ENCODE data around the gene GTF2A1. TPM values are rescaled to one million over a fixed set of nuclear protein-coding genes. Genes with fewer than 3 reads are reported as not detected.

The GTF2A1 gene
- total RNA-seq, 4 donors from 2014 or later, result 20.4 to 38.3 (median 33.2) TPM

DNA sequence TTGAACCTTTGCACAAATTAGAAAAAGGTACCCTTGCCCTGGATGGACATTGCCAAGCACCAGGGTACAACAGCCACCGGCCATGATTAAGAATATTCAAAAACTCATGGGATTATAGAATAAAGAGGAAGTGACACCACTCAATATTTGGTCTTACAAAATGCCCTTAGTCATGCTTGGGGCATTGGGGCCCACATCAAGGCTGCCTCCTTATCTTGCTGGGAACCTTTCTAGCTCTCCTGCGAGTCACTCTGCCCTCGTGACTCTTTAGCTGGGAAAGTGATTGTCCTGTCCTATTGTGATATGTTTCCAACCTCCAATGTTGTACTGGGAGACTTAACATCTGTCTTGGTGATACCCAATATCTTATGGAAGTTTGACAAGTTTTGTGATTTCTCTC, 57.8 kb downstream of the GTF2A1 start:
- H3K27me3 ChIP-seq, result no peaks in the 10 kb centered on the region
- DNase-seq (no peak), ATAC-seq (no peak)
- TF ChIP-seq POLR2A (IDR thresholded peaks at IDR 0.05), result no peak
- TF ChIP-seq, protein P1, sequence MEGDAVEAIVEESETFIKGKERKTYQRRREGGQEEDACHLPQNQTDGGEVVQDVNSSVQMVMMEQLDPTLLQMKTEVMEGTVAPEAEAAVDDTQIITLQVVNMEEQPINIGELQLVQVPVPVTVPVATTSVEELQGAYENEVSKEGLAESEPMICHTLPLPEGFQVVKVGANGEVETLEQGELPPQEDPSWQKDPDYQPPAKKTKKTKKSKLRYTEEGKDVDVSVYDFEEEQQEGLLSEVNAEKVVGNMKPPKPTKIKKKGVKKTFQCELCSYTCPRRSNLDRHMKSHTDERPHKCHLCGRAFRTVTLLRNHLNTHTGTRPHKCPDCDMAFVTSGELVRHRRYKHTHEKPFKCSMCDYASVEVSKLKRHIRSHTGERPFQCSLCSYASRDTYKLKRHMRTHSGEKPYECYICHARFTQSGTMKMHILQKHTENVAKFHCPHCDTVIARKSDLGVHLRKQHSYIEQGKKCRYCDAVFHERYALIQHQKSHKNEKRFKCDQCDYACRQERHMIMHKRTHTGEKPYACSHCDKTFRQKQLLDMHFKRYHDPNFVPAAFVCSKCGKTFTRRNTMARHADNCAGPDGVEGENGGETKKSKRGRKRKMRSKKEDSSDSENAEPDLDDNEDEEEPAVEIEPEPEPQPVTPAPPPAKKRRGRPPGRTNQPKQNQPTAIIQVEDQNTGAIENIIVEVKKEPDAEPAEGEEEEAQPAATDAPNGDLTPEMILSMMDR (IDR thresholded peaks at IDR 0.05 in 4 of 5, conservative IDR thresholded peaks at IDR 0.05 in 1 of 5), result no peak
- no peak overlapping the region for H3K4me3 ChIP-seq
- intact Hi-C loops (cut with DNase I; ENCODE audit: low total_unique reads), result no loop called here
- no peaks in the 10 kb centered on the region for H3K4me1 ChIP-seq
- H3K9me3 ChIP-seq, result no peaks in the 10 kb centered on the region
- in situ Hi-C loops (cut with MboI; ENCODE audit: low sequenced_read_pairs in 4 of 4), result loop anchor here in 3 of 4 donors (10.0 kb wide), 1 partner anchor 168 kb away; no protein-coding TSS in a partner anchor
- H3K36me3 ChIP-seq, result no peaks in the 10 kb centered on the region
- H3K27ac ChIP-seq, result no peak overlapping the region

DNA sequence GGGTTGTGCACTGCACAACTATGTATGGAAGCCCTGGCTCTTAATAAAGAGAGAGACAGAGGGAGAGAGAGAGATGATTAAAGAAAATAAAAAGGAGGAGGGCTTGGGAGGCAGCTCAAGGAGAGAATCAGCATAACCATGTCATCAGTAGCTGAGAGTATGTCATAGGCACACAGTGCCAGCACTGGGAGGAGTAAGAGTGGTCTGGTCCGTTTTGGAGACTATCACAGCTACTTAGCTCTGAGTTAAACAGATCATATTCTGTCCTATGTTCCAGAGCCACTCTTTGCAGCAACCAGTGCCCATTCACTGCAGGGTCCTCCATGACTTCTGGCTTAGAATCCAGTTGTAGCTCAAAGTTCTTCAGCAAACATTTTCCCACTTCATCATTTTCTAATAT, 59.0 kb downstream of the GTF2A1 start:
- Histone ChIP-seq H3K36me3 (no peaks in the 10 kb centered on the region), H3K4me1 (no peaks in the 10 kb centered on the region), H3K9me3 (no peaks in the 10 kb centered on the region), H3K27me3 (no peaks in the 10 kb centered on the region), H3K27ac (no peak overlapping the region), H3K4me3 (no peak overlapping the region)
- no peak for DNase-seq
- in situ Hi-C loops (cut with MboI; ENCODE audit: low sequenced_read_pairs in 4 of 4), result loop anchor here in 3 of 4 donors (10.0 kb wide), 1 partner anchor 167 kb away; no protein-coding TSS in a partner anchor
- ATAC-seq, result no peak
- no peak for TF ChIP-seq POLR2A (IDR thresholded peaks at IDR 0.05)
- TF ChIP-seq, protein P1 (IDR thresholded peaks at IDR 0.05 in 4 of 5, conservative IDR thresholded peaks at IDR 0.05 in 1 of 5), result no peak
- intact Hi-C loops (cut with DNase I; ENCODE audit: low total_unique reads), result no loop called here

DNA sequence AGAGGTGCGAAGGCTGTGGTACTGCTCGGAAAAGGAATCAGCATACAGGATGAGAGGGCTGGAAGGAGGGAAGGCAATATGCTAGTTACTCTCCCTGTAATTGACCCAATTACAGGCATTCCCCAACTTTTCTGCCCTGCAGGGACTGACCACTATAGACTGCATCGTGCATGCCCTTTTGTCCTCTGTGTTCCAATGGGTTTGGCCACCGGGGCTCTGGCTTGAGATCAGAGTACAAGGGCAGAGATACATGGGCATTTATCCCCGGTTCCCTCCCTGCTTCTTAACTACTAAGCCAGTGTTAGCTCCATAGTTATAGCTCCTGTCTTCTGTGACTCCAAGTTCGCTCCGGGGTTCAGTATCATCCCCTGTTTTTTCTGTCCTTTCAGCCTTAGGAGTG, 59.7 kb downstream of the GTF2A1 start:
- Histone ChIP-seq H3K27me3 (no peaks in the 10 kb centered on the region), H3K27ac (no peak overlapping the region), H3K9me3 (no peaks in the 10 kb centered on the region), H3K4me1 (no peaks in the 10 kb centered on the region), H3K36me3 (no peaks in the 10 kb centered on the region), H3K4me3 (no peak overlapping the region)
- ATAC-seq (no peak), DNase-seq (no peak)
- TF ChIP-seq POLR2A (IDR thresholded peaks at IDR 0.05), result no peak
- TF ChIP-seq, protein P1 (IDR thresholded peaks at IDR 0.05 in 4 of 5, conservative IDR thresholded peaks at IDR 0.05 in 1 of 5), result no peak
- intact Hi-C loops (cut with DNase I; ENCODE audit: low total_unique reads) (no loop called here), in situ Hi-C loops (cut with MboI; ENCODE audit: low sequenced_read_pairs in 4 of 4) (loop anchor here in 3 of 4 donors (10.0 kb wide), 1 partner anchor 166 kb away; no protein-coding TSS in a partner anchor)

DNA sequence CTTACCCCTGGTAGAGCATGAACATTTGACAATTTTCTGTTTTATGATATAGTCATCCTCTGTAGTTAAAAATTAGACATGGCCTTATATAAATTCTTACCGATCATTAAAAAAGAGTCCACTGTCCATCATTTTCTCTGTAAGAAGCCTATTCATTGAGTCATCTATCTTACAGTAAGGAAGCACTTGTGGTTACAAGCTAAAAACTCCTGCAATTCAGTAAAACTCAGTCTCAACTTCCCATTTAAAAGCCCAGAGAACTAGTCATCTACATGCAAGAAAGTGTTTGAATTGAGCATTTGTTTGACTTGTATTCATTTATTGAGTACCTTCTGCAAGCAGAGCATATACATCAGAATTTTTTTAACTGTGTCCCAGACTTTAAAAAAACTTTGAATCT, 63.3 kb downstream of the GTF2A1 start:
- Histone ChIP-seq H3K27ac (no peak overlapping the region), H3K36me3 (no peaks in the 10 kb centered on the region), H3K4me3 (no peak overlapping the region), H3K9me3 (no peaks in the 10 kb centered on the region), H3K4me1 (no peaks in the 10 kb centered on the region), H3K27me3 (no peaks in the 10 kb centered on the region)
- TF ChIP-seq POLR2A (IDR thresholded peaks at IDR 0.05), result no peak
- TF ChIP-seq, protein P1 (IDR thresholded peaks at IDR 0.05 in 4 of 5, conservative IDR thresholded peaks at IDR 0.05 in 1 of 5), result no peak
- in situ Hi-C loops (cut with MboI; ENCODE audit: low sequenced_read_pairs in 4 of 4), result no loop called here
- intact Hi-C loops (cut with DNase I; ENCODE audit: low total_unique reads), result no loop called here
- no peak for DNase-seq
- no peak for ATAC-seq

DNA sequence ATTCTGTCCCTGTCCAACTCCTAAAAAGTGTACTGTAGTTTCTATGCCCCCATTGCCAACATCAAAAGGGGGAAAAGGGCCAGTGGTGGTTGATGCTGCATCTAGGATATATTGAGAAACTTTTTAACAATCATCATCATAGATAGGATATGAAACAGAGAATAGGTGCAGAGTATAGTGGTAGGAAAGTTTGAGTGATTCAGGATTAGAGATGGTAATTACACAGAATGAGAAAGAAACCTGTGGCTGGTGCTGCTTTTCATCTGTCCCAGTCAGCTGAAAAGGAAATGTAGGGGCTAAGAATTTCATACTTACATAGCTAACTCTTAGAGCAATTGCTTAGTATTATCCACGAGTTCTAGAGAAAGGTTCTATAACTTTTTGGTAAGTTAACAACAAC, 67.6 kb downstream of the GTF2A1 start:
- no peaks in the 10 kb centered on the region for H3K27me3 ChIP-seq
- H3K36me3 ChIP-seq, result no peaks in the 10 kb centered on the region
- H3K27ac ChIP-seq, result no peak overlapping the region
- H3K4me1 ChIP-seq, result no peaks in the 10 kb centered on the region
- TF ChIP-seq, protein P1 (IDR thresholded peaks at IDR 0.05 in 4 of 5, conservative IDR thresholded peaks at IDR 0.05 in 1 of 5), result no peak
- no peak for TF ChIP-seq POLR2A (IDR thresholded peaks at IDR 0.05)
- H3K4me3 ChIP-seq, result no peak overlapping the region
- ATAC-seq (no peak), DNase-seq (no peak)
- in situ Hi-C loops (cut with MboI; ENCODE audit: low sequenced_read_pairs in 4 of 4), result no loop called here
- intact Hi-C loops (cut with DNase I; ENCODE audit: low total_unique reads), result no loop called here
- H3K9me3 ChIP-seq, result no peaks in the 10 kb centered on the region
